Embryonic facial prominence (tissue), 1 donor: Measurements from ENCODE around the gene APBA2.

Source experiments
- DNase-seq: peaks from one replicate; pipeline ENCODE4 v3.0.0-alpha.2; 2016; ENCODE audit errors: extremely low spot score

Gene APBA2

DNA sequence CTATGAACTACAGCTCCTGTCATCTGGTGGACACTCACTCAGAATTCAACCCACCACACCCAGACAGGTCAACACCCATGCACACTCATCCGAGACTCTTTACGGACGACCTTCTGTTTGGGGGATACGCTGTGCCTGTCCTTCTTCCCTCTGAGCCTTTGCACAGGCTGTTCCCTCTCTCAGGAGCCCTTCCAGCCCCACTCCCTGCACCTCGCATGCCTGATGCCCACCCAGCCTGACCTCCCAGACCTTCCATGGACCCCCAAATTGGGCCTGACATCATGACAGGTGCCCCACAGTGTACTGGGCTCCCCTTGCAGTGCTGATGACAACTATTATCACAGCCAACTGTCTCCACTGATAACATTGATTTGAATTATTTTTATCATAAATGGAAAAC is 248.0 kb downstream of the APBA2 start:
- DNase-seq = no peak

DNA sequence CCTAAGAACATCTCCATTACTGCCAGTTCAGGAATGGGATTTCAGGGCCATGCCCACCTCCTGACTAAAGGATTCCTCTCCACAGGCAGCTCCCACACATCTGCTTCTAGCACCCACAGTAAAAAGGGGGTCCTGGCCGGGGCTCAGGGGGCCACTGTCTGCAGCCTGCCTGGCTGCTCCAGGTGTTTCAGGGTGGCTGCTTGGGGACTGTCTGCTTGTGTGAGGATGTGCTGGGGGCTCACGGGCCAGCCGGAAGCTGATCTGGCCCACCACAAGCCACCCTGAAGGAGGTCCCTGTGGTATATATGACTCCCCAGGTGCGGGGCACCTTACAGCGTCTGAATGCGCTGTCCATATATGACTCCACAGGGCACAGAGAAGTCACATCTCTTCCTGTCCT is 248.5 kb downstream of the APBA2 start:
- DNase-seq = no peak

DNA sequence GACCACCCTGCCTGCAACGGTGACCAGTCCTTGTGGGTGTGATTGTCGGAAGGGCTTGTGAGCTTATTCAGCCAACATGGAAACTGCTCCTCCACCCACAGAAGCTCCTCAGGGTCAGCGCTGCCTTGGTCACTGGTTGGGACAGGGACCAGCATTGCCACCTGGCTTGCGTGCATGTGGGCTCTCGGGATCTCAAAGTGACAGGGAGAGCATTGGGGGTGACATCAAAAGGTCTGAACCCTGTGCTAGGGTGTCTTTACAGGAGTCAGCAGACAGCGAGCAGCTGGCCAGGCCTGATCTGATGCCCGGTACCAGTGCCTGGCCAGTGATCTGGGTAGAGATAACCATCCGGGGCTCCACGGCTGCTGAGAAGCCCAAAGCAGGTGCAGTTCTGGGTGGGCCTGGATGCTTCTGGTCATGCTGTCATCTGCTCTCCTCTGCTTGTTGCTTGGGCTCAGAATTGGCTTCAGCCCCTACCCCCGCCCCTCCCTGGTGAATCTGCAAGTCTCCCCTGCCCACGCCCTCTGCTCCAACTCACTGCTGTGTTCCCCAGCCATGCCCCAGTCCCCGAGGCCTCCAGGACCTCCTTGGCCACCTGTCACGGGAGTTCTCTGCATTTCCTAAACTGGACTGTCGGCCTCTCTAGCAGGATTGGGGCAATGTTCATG is 249.0 kb downstream of the APBA2 start:
- no peak for DNase-seq

DNA sequence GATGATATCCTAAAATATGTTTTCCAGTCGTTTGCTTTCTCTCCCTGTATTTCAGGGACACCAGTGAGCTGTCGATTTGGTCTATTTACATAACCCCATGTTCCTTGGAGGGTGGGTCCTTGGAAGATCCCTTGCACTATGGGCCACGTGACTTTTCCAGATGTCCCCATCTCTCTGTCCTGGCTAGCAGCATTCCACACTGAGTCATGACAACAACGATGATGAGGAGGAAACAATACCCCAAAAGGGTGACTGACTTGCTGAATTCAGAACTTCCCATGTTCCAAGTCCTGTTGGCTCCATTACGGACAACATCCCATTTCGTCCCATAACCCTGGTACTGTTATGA is 249.5 kb downstream of the APBA2 start:
- DNase-seq = no peak

DNA sequence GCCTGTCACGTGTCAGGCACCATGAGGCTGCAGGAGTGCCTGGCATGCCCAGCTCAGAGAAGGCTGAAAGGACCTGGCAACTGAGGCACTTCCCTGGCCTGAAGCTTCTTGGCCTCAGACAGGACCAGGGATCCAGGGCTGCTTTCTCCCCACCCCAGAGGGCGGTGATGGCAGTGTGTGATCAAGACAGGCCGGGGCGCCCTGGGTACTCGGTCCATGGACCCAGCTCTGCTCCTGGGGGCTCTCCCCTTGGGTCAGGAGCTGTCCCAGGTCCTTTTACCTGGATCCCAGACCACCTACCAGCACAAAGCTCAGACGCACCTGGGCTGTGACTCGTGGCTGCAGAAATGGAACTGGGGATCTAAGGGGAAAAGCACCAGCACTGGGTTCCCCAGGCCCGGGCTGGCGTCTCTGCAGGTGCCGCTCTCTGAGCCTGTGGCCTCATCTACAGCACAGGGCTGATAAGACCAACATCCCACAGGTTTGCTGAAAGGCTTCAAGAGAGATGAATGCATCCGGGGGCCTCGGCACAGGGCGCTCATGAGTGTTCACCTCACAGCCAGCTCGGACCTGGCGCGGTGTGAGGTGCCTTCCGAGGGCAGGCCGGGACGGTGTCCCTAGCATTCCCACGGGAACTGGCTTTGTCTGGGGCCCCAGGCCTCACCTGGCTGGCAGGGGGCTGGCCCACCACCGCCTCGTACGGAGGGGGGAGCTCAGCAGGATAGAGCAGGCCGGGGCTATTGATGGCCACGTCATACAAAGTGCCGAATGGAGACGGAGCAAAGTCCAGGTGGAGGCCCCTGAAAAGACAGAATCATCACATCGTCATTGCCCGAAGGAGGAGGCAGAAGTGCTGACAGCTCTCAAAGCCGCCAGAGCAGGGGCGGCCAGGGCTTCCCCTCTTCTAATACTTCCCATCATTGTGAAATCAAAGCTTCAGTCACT is 250.2 kb downstream of the APBA2 start:
- DNase-seq = no peak

DNA sequence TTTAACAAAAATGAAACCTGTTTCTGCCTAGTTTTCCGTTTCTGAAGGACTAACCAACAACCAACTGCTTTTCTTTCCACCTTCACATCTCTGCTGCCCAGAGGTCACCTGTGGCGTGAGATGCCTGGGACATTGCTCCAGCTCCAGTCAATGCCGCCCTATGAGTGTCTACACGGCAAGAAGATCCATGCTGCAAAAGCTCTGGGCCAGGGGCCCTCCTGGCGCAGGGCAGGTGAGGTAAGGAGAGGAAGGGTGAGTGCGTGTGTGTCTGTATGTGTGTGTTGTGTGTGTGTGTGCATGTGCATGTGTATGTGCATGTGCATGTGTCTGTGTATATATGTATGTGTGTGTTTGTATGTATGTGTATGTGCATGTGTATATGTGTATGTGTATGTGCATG is 252.5 kb downstream of the APBA2 start:
- DNase-seq = no peak

DNA sequence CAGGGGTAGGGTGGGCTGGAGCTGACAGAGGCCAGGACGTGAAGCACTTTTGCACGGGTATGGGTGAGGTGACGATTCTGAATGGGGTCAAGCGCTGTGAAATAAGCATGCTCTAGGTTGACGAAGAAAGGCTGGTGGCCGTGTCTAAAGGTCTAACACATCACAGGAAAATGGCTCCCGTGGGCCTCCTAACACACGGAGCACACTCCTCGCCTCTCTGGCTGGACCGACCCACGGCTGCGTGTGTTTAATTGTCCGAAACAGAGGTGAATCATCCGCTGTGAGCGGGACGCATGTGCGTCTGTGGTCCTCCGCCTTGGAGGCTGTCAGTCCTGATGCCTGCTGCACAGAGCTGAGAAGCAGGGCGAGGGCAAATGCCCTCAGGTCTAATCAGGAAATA is 253.3 kb downstream of the APBA2 start:
- DNase-seq = no peak

DNA sequence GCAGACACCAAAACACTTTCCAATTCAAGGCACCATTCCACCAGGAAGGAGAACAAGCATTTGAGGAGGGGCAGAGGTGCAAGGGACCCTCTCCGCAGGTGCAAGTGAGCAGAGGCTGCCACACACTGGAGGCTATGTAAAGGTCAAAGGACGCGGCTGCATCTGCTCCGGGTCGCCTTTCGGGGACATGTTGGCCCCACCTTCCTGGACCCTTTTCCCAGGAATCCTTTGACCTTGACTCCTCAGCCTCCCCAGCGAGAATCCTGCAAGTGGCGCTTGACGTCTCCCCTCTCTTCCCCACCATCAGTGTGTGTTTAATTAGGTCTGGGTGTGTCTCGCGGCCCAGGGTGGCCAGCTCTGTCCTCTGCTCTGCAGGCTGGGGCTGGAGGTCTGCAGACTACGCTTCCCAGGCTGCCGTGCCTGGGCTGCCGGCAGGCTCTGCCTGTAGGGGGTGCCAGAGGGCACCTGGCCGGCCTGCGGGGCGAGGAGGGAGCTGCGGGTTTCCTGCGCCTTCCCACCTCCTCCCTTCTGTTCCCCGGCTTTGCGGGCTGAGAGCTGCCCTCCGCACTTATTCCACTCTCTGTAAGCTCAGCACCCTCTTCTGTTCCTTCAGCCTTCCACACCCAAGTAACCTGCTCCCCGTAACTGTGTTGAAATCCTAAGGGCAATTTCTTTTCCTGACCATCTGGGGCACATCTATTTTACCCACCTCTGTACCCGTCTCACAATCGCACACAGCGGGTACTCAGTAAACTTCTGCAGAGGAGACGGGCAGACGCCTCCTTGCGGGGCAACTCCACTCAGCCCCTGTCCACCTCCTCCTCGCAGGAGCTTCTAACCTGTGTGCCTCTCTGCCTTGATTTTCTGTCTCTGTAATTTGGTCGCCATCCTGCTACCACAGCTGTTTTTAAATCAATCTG is 254.0 kb downstream of the APBA2 start:
- DNase-seq = no peak

DNA sequence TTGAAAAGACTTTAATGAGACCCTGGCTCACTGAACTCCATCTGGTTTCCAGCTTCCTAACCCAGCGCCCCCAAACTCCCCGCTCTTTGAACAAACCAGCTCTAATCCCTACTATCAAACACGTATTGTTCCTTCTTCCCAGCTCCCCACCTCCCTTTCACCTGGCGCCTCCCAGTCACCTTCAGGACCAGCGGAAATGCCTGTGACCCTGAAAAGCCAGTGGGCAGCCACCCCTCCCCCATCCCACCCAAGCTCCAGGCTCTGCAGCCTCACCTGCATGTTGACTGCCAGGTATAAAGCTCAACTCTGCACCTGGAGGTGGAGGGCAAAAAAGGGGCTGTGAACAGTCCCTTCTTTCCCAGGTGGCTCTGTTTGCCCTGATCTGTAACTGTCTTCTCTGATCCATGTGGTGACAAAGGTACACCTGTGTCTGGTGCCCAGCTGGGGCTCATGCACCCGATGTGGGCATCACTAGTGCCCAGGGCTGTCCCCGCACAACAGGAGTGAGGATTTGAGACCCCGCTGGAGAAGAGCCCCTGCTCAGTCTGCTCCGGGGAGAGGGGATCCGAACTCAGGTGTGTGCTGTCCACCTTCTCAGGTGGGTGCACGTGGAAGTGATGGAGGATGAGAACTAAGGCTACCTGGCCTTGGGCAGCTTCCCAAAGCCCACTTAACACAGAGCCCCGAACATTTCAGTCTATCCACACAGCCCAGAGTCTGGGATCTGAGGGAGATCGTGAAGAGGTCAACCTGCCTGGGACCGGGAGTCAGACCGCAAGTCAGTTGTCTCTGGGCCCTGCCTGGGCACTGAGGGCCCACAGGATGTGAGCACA is 254.9 kb downstream of the APBA2 start:
- no peak for DNase-seq

DNA sequence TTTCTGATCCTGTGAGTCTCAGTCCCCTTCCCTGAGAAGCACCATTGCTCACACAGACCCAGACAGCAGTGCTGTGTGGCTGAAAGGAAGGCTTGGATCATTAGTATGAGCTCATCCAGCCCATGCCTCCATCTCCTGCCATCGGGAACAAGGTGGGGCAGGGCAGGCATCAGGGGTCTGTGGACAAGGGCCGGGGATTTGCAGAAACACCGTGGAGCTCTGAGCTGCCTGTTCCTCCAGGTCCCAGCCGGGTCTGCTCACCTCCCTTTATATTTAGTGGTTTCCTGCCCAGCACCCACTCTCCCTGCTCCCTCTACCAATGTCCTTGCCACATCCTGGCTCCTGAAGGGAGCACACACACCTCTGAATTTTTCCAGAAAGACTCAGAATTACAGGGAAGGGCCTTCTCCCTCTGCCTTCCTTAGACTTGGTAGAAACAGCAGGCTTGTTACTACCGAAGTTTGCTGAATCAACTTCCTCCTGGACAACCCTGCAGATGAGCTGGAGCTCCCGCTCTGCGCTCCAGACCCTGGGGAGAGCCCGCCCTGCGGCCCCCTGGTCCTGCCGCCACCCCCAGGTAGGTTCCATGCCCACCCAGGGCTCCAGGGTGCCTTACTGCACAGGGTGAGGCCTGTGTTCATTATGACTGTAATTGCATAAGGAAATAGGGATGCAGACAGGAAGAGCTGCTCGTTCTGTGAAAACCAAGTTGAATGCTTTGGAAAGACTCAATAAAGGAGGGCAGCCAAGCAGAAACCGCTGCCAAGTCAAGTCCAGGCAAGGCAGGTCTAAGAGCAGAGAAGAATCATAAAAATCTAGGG is 255.7 kb downstream of the APBA2 start:
- no peak for DNase-seq

DNA sequence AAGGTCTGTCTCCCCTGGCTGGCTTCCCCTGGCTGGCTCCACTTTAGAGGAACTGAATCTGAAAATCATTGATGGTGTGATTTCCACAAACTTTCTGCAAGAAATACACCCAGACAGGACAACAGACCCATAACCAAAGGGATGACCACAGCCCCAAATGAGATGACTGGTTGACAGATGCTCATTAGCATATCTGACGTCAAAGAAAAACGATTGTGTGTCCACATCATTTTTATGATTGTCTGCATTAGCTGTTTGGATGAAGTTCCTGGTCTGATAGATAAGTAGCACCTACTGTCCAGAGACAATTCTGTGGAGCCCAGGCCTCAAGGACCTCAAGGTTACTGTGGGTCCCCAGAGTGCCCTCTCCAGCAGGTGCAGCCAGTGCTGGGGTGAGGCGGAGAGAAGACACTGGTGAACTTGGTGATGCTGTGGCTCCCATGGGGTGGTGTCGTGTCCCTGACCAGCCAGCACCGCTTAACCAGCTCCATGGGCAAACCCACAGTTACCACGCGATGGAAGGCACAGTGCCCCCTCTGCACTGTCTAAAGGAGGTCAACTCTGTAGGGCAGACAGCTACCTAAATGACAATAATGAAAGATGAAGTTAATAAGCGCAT is 256.5 kb downstream of the APBA2 start:
- no peak for DNase-seq

DNA sequence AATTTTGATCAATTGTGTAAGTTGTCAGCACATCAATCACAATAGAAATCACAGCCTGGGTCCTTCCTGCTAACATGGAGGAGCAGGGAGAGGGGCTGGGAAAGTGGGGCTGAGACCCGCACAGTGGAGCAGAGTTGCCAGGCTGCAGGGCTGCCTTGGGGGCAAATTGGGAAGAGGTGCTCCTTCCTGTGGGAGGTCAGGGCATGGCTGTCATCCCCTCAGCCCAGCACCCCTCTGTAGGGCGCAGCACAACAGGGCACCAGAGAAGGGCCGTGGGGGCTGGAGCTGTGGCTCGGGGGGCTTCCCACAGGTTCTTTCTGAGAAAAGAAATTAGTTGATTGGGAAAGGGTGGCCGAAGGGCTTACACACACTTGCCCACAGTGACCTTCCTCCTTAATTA is 257.5 kb downstream of the APBA2 start:
- DNase-seq = no peak

DNA sequence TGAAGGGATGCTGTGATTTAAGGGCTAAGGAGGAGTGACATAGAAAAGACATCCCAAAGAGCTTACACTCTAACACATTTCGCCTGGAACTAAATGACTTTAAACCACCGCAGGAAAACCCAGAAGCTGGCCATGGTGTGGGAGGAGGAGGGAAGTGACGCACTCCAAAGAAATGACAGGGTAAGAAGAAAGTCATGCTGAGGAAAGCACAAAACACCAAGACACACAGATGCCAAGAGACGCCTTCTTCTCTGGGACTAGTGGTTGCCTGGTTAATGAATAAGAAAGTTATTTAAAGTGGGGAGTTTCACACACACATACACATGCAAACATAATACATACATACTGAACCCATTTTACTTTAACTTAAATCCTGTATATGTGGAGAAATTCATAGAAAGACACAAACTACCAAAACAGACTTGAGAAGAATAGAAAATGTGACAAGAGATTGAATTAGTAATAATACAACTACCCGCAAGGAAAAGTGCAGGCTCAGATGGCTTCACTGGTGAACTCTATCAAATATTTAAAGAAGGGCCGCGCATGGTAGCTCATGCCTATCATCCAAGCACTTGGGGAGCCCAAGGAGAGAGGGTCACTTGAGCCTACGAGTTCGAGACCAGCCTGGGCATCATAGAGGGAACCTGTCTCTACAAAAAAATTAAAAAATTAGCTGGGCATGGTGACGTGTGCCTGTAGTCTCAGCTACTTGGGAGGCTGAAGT is 258.3 kb downstream of the APBA2 start:
- no peak for DNase-seq

DNA sequence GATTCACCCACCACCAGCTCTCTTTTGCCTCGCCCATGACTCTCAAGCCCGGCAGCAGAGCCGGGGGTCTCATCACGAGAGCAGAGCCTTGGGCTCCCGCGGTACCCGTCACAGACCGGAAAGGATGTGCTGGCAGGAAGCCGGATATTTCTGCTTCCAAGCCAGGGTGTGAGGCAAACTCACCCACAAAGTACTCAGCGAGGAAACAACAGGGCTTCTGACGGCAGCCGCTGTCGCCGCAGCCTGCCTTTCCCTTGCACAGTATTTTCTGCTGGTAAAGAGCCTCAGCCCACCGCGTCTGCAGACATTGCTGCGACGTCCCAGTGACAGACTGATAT is 263.9 kb downstream of the APBA2 start:
- DNase-seq = no peak

DNA sequence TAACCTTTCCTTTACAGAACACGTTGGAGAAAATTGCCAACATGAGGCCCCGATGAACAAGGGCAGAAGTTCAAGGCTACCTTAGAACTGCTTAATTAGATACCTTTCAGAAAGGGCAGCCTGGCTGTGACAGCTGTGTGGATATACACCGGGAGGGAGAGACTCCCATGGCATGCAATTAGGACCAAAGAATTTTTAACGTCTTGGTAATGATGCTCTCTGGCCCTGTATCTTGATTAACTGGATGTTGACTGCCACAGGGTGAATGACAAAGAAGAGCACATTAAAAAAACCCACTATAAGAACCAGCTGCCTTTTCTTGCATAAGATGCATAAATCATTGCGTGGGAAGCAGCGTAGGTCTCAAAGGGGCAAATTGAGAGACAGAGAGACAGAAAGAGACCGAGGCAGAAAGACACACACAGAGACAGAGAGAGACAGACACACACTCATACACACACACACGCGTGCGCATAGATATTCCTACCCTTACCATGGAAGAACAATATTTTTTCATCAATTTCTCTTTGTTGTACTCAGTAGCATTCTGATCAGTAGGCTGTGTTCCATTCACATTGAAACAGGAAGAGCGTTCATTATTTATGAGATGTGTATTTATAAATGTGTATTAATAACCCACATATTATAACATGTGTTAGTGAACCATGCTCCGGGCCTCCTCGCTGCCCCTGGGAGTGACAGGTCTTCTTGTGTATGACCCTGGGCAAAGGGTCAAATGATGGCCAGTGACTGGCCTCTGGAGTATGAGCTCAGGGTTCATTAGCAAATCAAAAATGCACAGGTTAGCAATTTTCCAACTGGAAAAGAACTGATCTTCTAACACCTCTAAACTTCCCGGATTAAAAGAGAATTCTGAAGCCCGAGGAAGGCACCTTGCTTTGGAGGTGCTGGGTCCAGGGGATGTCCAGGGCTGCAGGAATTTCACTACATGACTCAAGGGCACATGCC is 265.0 kb downstream of the APBA2 start:
- DNase-seq = no peak

DNA sequence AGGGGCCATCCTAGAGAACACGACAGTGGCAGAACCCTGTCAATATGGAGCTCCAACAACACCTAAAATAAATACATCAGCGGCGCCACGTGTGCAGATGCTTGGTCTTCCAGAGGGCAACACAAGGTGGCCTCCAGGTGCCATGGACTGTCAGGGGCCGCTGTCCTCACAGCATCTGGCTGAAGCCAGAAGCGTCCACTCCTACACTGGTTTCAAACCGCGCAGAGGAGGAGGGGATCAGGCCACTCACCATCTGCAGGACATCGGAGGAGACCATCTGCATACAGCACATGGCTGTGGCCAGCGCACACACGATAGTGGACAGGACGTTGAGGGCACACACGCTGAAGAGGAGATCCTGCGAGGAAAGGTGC is 265.7 kb downstream of the APBA2 start:
- no peak for DNase-seq

DNA sequence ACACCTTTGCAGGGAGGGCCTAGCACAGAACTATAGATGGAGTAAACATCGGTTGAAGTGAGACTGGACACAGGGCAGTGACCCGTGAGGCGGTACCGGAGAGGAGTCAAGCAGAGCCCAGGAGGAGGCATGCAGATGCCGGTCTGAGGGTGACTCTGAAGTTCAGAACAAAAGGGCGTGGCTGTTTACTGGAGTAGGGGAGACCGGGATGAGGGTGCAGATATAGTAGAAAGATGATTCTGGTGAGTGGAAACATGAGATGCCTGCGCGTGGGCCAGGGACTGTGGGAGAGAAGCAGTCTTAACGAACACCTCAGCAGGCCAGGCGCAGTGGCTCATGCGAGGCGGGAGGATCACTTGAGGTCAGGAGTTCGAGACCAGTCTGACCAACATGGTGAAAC is 270.7 kb downstream of the APBA2 start:
- no peak for DNase-seq

DNA sequence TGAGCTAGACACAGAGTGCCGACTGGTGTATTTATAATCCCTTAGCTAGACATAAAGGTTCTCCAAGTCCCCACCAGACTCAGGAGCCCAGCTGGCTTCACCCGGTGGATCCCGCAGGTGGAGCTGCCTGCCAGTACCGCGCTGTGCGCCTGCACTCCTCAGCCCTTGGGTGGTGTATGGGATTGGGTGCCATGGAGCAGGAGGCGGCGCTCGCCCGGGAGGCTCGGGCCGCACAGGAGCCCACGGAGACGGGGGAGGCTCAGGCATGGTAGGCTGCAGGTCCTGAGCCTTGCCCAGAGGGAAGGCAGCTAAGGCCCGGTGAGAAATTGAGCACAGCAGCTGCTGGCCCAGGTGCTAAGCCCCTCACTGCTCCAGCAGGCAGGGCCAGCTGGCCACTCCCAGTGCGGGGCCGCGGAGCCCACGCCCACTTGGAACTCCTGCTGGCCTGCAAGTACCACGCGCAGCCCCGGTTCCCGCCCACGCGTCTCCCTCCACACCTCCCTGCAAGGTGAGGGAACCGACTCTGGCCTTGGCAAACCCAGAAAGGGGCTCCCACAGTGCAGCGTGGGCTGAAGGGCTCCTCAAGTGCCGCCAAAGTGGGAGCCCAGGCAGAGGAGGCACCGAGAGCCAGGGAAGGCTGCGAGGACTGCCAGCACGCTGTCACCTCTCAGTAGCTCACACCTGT is 274.1 kb downstream of the APBA2 start:
- DNase-seq = no peak
